CD4-positive, CD25-positive, alpha-beta regulatory T cell (primary cell): ENCODE data around the gene IFT27. TPM values are rescaled to one million over a fixed set of nuclear protein-coding genes. Genes with fewer than 3 reads are reported as not detected.

ENCODE experiments used
- ATAC-seq, 2 donors: fragments of 150-1000 bp; cut with Tn5 transposase; one replicate each; pipeline ENCODE4 v1.10.0; 2021; ENCODE audit warnings: low read depth in 2 of 2, moderate number of reproducible peaks in 2 of 2, moderate library complexity in 1 of 2
- DNase-seq, 3 donors: peaks; one replicate each; pipeline versions ENCODE4 v3.0.0 to v3.0.0-alpha.2; 2012 to 2022; ENCODE audit warnings: mixed read lengths in 1 of 3
- H3K27ac ChIP-seq: one replicate; pipeline ENCODE4 v1.7.0; 2013; ENCODE audit warnings: mild to moderate bottlenecking, low read length; ENCODE audit not compliant: insufficient read depth, poor library complexity, severe bottlenecking
- H3K27me3 ChIP-seq: one replicate; pipeline ENCODE4 v1.7.0; 2013; ENCODE audit warnings: low read length; ENCODE audit not compliant: control insufficient read depth, insufficient read depth
- H3K36me3 ChIP-seq: one replicate; pipeline ENCODE4 v1.7.0; 2013; ENCODE audit warnings: mild to moderate bottlenecking, low read length, moderate library complexity; ENCODE audit not compliant: control insufficient read depth, insufficient read depth
- H3K4me1 ChIP-seq: 2 replicates; pipeline ENCODE4 v1.7.0; 2013; ENCODE audit warnings: mild to moderate bottlenecking, low read length; ENCODE audit not compliant: insufficient read depth, control insufficient read depth, poor library complexity, severe bottlenecking
- H3K4me3 ChIP-seq: one replicate; pipeline ENCODE4 v1.7.0; 2013; ENCODE audit warnings: low read depth, mild to moderate bottlenecking, low read length, moderate library complexity
- H3K9me3 ChIP-seq, 2 experiments: 1 replicate in 1 of 2; 2 replicates in 1 of 2; pipeline ENCODE4 v1.7.0; 2013; ENCODE audit warnings: low read length in 2 of 2, mild to moderate bottlenecking in 1 of 2, moderate library complexity in 1 of 2; ENCODE audit not compliant: control insufficient read depth in 2 of 2
- H3K27ac Mint-ChIP-seq, 3 donors: one replicate each; pipeline ENCODE4 v1.8.0; 2020 to 2022; ENCODE audit warnings: mild to moderate bottlenecking in 3 of 3, mixed read lengths in 3 of 3, moderate library complexity in 2 of 3
- H3K27me3 Mint-ChIP-seq: one replicate; pipeline ENCODE4 v1.8.0; 2022; ENCODE audit warnings: mild to moderate bottlenecking, mixed read lengths
- H3K36me3 Mint-ChIP-seq: one replicate; pipeline ENCODE4 v1.8.0; 2020; ENCODE audit warnings: mixed read lengths
- H3K4me1 Mint-ChIP-seq, 4 donors: one replicate each; pipeline ENCODE4 v1.8.0; 2020 to 2022; ENCODE audit warnings: mixed read lengths in 4 of 4, mild to moderate bottlenecking in 1 of 4
- H3K4me3 Mint-ChIP-seq, 4 donors: one replicate each; pipeline ENCODE4 v1.8.0; 2020 to 2022; ENCODE audit warnings: mild to moderate bottlenecking in 4 of 4, mixed read lengths in 4 of 4, moderate library complexity in 3 of 4
- H3K9me3 Mint-ChIP-seq, 7 donors: one replicate each; pipeline ENCODE4 v1.8.0; 2020 to 2022; ENCODE audit warnings: mixed read lengths in 7 of 7, mild to moderate bottlenecking in 3 of 7, moderate library complexity in 2 of 7
- polyA plus RNA-seq, 4 donors: library from polyadenylated mRNA; unstranded; fragments of 300-500 nt; fragmentation: Illumina TruSeq; gene quantifications; one replicate each; pipeline ENCODE4 v1.2.3, GENCODE V29; 2021
- total RNA-seq: library from RNA; stranded (reverse); gene quantifications from one replicate; pipeline ENCODE4 v1.2.3, GENCODE V29; 2022

Gene IFT27
- total and polyA plus RNA-seq, 5 donors from 2014 or later = 12.0 to 20.8 (median 16.1) TPM

DNA sequence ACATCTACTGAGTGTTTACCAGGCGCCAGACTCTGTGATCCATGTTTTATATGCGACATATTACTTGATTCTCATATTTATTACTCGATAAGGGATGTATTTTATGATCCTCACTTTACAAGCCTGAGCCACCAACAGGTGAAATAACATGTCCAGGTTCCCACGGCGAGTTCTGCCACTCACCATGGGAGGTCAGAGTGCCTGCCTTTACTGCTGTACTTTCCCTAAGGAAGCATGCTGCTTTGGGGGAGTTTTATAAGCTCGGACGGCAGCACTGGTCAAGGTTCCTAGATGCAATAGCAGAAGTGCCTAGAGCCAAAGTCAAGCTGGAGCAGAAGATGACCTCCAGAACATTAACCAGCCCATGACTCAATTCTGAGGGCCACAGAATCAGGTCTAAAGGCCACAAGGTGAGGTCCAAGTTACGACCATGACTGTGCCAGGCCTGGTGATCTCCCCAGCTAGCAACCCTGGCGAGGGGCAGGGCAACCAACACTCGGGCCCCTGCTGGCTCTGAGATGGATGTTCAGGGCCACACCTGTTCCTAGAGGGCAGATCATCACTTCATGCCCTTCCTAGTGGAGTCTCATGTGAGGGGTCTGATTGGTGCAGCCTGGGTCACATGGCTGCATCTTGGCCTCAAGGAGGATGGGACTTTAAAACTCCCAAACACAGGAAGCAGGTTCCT, 14.2 kb downstream of the IFT27 start:
- peaks cover 0 to 9% (median 3%) of the 10 kb centered on the region in 4 donors for H3K4me1 Mint-ChIP-seq
- no peaks in the 10 kb centered on the region for H3K27me3 ChIP-seq
- no peaks in the 10 kb centered on the region for H3K27me3 Mint-ChIP-seq
- no peaks in the 10 kb centered on the region for H3K9me3 ChIP-seq
- H3K36me3 ChIP-seq = peaks cover 3% of the 10 kb centered on the region
- DNase-seq (no peak), ATAC-seq (no peak)
- no peak overlapping the region for H3K4me3 ChIP-seq
- no peaks in the 10 kb centered on the region for H3K9me3 Mint-ChIP-seq
- no peak overlapping the region for H3K27ac ChIP-seq
- no peak overlapping the region for H3K4me3 Mint-ChIP-seq
- H3K36me3 Mint-ChIP-seq = peaks cover 26% of the 10 kb centered on the region
- H3K4me1 ChIP-seq = no peaks in the 10 kb centered on the region
- H3K27ac Mint-ChIP-seq = no peak overlapping the region

DNA sequence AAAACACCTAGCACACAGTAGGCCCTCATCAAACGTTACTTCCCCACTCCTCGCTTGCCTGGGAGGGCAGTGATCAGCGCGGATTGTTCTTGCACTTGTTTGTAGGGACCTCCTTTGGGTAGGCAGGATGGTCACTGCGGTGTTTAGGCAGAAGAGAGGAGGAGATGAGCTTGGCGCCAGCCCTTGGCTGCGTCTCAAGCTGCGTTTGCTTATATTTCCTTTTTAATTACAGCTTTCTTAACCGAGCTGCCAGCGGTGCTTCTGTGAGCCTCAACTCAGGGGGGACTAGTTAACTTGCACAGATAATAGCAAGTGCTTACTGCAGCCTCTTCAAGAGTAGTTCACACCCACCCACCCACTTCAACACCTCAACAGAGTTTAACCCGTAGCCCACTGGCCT, 15.1 kb downstream of the IFT27 start:
- Histone ChIP-seq H3K9me3 (no peaks in the 10 kb centered on the region), H3K27me3 (no peaks in the 10 kb centered on the region), H3K4me1 (peaks cover 5% of the 10 kb centered on the region), H3K36me3 (peaks cover 3% of the 10 kb centered on the region), H3K4me3 (no peak overlapping the region), H3K27ac (no peak overlapping the region)
- H3K27ac Mint-ChIP-seq = no peak overlapping the region
- no peaks in the 10 kb centered on the region for H3K9me3 Mint-ChIP-seq
- H3K4me3 Mint-ChIP-seq = no peak overlapping the region
- no peak for DNase-seq
- peaks cover 21% of the 10 kb centered on the region for H3K36me3 Mint-ChIP-seq
- ATAC-seq = no peak
- peaks cover 0 to 9% (median 3%) of the 10 kb centered on the region in 4 donors for H3K4me1 Mint-ChIP-seq
- no peaks in the 10 kb centered on the region for H3K27me3 Mint-ChIP-seq

DNA sequence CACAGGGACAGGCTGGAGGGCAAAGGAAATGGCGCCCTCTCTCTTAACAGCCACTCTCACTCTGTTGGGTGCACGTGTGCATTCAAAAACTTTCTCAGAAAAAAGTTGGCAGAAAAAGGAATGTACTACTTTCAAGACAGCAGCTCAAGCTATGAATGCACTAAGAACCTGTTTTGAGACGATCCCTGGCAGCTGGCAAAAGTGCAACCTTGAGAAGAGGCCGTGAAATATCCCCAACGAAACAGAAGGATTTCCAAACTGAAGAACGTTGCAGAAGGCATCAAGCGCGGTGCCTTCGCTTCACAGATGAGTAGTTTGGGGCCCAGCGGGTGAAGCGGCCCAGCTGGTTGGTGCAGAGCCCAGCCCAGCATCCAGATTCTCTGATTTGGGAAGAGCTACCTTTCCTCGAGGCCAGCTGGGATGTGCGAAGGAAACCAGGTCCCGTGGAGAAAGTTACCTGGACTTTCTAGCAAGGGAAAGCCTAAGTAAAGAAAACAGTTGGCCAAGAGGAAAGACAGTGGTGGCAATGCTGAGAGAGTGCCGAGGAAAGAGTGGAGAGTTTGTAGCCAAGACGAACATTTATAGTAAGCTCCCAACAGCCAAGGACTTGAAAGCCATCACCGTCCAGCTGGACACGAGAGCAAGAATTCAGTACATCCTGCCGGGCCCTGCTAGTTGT, 16.3 kb downstream of the IFT27 start:
- peaks cover 5% of the 10 kb centered on the region for H3K4me1 ChIP-seq
- H3K9me3 ChIP-seq = no peaks in the 10 kb centered on the region
- H3K4me3 ChIP-seq = no peak overlapping the region
- no peaks in the 10 kb centered on the region for H3K36me3 ChIP-seq
- Mint-ChIP-seq H3K27ac (no peak overlapping the region), H3K4me1 (peaks cover 0 to 10% (median 2%) of the 10 kb centered on the region in 4 donors), H3K27me3 (no peaks in the 10 kb centered on the region), H3K9me3 (no peaks in the 10 kb centered on the region), H3K4me3 (no peak overlapping the region), H3K36me3 (peaks cover 13% of the 10 kb centered on the region)
- H3K27me3 ChIP-seq = no peaks in the 10 kb centered on the region
- ATAC-seq (no peak), DNase-seq (no peak)
- H3K27ac ChIP-seq = no peak overlapping the region

- DNase-seq (no peak), ATAC-seq (no peak)
- H3K9me3 Mint-ChIP-seq = no peaks in the 10 kb centered on the region
- H3K36me3 Mint-ChIP-seq = peaks cover 12% of the 10 kb centered on the region
- Histone ChIP-seq H3K4me3 (no peak overlapping the region), H3K27ac (no peak overlapping the region), H3K36me3 (no peaks in the 10 kb centered on the region), H3K9me3 (no peaks in the 10 kb centered on the region), H3K4me1 (peaks cover 5% of the 10 kb centered on the region), H3K27me3 (no peaks in the 10 kb centered on the region)
- H3K27me3 Mint-ChIP-seq = no peaks in the 10 kb centered on the region
- H3K4me3 Mint-ChIP-seq = no peak overlapping the region
- H3K27ac Mint-ChIP-seq = no peak overlapping the region
- H3K4me1 Mint-ChIP-seq = peaks cover 0 to 10% (median 2%) of the 10 kb centered on the region in 4 donors
These were observed 17.1 kb downstream of the IFT27 start for GRCh38 chr22:36758792-36759271.

GRCh38 chr22:36757668-36758211, 18.2 kb downstream of the IFT27 start:
- no peak overlapping the region for H3K4me3 ChIP-seq
- DNase-seq (peak; percentile 60 to 78 (median 65)), ATAC-seq (peak; percentile 77 to 79)
- no peaks in the 10 kb centered on the region for H3K27me3 ChIP-seq
- H3K4me3 Mint-ChIP-seq = no peak overlapping the region
- no peak overlapping the region for H3K27ac ChIP-seq
- no peaks in the 10 kb centered on the region for H3K9me3 ChIP-seq
- H3K27me3 Mint-ChIP-seq = peaks cover under 1% of the 10 kb centered on the region
- H3K36me3 ChIP-seq = no peaks in the 10 kb centered on the region
- H3K36me3 Mint-ChIP-seq = peaks cover 5% of the 10 kb centered on the region
- peak overlapping the region in 1 of 3 donors; percentile 75 for H3K27ac Mint-ChIP-seq
- H3K9me3 Mint-ChIP-seq = no peaks in the 10 kb centered on the region
- H3K4me1 Mint-ChIP-seq = peaks cover 0 to 10% (median 2%) of the 10 kb centered on the region in 4 donors
- H3K4me1 ChIP-seq = peaks cover 5% of the 10 kb centered on the region

DNA sequence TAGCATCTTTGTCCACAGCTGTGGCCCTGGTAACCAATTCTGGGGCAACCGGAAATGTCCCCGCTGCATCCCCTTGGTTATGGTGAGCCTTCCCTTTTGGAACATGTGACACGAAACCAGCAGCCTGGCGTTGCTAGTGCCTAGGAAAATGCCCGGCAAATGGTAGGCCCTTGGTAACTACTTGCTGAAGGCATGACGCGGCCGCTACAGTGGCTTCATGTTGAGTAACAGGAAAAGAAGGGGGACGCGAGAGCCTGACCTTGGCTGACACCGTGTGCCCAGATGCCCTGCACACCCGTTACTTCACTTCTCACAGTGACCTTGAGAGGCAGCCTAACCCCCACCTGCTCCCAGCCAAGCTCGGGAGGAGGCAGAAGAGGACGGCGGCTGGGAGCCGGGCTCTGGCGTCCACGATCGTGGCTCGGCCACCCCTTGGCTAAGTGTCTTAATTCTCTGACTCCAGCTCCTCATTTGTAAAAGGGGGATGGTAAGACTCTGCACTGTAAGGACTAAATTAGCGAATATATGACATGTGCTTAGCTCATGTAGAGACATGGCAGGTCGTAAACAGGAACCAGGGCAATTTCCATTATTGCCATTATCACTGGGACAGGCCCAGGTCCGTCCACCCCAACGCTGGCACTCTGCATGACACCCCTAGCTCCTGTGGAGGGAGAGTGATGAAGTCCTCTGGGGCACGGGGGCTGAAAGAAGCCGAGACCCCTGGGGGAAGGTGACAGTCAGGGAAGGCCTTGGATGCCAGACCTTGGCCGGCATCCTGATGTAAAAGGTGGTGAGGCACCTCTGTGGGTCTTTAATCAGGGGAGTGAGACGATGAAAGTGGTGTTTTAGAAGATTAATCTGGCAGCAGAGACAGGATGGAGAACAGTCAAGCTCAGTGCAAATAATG, 18.9 kb downstream of the IFT27 start:
- H3K27me3 Mint-ChIP-seq = peaks cover 6% of the 10 kb centered on the region
- Histone ChIP-seq H3K4me1 (peaks cover 5% of the 10 kb centered on the region), H3K4me3 (no peak overlapping the region), H3K27me3 (no peaks in the 10 kb centered on the region), H3K36me3 (no peaks in the 10 kb centered on the region), H3K27ac (no peak overlapping the region), H3K9me3 (no peaks in the 10 kb centered on the region)
- H3K9me3 Mint-ChIP-seq = no peaks in the 10 kb centered on the region
- DNase-seq = no peak
- no peak for ATAC-seq
- H3K27ac Mint-ChIP-seq = peak overlapping the region in 1 of 3 donors; percentile 75
- peaks cover 0 to 10% (median 2%) of the 10 kb centered on the region in 4 donors for H3K4me1 Mint-ChIP-seq
- peaks cover 3% of the 10 kb centered on the region for H3K36me3 Mint-ChIP-seq
- H3K4me3 Mint-ChIP-seq = no peak overlapping the region

- Mint-ChIP-seq H3K36me3 (peaks cover 3% of the 10 kb centered on the region), H3K4me1 (peaks cover 0 to 10% (median 2%) of the 10 kb centered on the region in 4 donors), H3K27me3 (peaks cover 6% of the 10 kb centered on the region), H3K27ac (no peak overlapping the region), H3K4me3 (no peak overlapping the region), H3K9me3 (no peaks in the 10 kb centered on the region)
- Histone ChIP-seq H3K9me3 (no peaks in the 10 kb centered on the region), H3K4me3 (no peak overlapping the region), H3K27me3 (no peaks in the 10 kb centered on the region), H3K36me3 (no peaks in the 10 kb centered on the region), H3K4me1 (peaks cover 5% of the 10 kb centered on the region), H3K27ac (no peak overlapping the region)
- DNase-seq = no peak
- ATAC-seq = no peak
These were observed 19.9 kb downstream of the IFT27 start for GRCh38 chr22:36756031-36756430.
